ENCODE measurements around the gene POLR3B. TPM values are rescaled to one million over a fixed set of nuclear protein-coding genes. Genes with fewer than 3 reads are reported as not detected.

The POLR3B gene
- total RNA-seq, 1 experiment from 2014 or later, result 12.9 TPM

- Histone ChIP-seq H3K36me3 (ENCODE audit: low read depth) (peaks cover 2% of the 10 kb centered on the region; the same call in 1 of the 2 replicates), H3K4me2 (no peak overlapping the region), H3F3A (ENCODE audit: insufficient read depth, low read depth) (no peaks in the 10 kb centered on the region), H2AFZ (no peak overlapping the region), H3K9me3 (ENCODE audit: insufficient read depth, low read depth) (no peaks in the 10 kb centered on the region), H3K4me1 (replicated peaks; ENCODE audit: insufficient read depth) (no peaks in the 10 kb centered on the region), H3K27me3 (ENCODE audit: insufficient read depth, low read depth) (no peaks in the 10 kb centered on the region), H3K9me2 (ENCODE audit: insufficient read depth) (no peaks in the 10 kb centered on the region), H4K20me1 (ENCODE audit: insufficient read depth) (no peaks in the 10 kb centered on the region), H3K79me2 (ENCODE audit: low read depth) (no peaks in the 10 kb centered on the region), H3K4me3 (no peak overlapping the region), H3K27ac (no peak overlapping the region)
- POLR2A ChIA-PET (ENCODE audit: unreplicated experiment), result no interaction called here
- TF ChIP-seq, protein P1, sequence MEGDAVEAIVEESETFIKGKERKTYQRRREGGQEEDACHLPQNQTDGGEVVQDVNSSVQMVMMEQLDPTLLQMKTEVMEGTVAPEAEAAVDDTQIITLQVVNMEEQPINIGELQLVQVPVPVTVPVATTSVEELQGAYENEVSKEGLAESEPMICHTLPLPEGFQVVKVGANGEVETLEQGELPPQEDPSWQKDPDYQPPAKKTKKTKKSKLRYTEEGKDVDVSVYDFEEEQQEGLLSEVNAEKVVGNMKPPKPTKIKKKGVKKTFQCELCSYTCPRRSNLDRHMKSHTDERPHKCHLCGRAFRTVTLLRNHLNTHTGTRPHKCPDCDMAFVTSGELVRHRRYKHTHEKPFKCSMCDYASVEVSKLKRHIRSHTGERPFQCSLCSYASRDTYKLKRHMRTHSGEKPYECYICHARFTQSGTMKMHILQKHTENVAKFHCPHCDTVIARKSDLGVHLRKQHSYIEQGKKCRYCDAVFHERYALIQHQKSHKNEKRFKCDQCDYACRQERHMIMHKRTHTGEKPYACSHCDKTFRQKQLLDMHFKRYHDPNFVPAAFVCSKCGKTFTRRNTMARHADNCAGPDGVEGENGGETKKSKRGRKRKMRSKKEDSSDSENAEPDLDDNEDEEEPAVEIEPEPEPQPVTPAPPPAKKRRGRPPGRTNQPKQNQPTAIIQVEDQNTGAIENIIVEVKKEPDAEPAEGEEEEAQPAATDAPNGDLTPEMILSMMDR (conservative IDR thresholded peaks at IDR 0.05), result no peak
- no peak for TF ChIP-seq EZH2 (IDR thresholded peaks at IDR 0.05; ENCODE audit: low read depth)
- CTCF ChIA-PET, result no interaction called here
- no TSS peak for BruUV-seq (replicated peaks)
- intact Hi-C loops (cut with micrococcal nuclease; ENCODE audit: unreplicated experiment), result no loop called here
- no peak for DNase-seq
Measured at GRCh38 chr12:106445053-106445452, 87.5 kb downstream of the POLR3B start.

DNA sequence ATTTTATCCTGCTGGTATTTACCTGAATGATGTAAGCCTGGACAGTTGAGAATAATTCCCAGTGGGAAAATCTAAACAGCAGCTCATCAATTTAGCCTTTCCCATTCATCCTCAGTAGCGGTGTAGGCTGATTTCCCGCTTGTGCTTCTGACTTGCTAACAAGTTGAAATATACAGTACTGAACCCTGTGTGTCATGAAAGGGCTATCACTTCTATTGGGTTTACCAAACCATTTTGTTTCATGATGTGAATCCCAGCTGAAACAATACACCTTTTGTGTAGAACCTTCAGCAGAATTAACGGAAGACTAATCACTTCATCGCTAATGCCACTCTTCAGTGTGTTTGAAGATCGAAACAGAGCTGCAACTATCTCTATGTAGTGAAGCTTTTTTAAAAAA is 88.4 kb downstream of the POLR3B start:
- Histone ChIP-seq H3K79me2 (ENCODE audit: low read depth) (no peaks in the 10 kb centered on the region), H2AFZ (no peak overlapping the region), H3K27me3 (ENCODE audit: insufficient read depth, low read depth) (no peaks in the 10 kb centered on the region), H3K4me2 (no peak overlapping the region), H3K36me3 (ENCODE audit: low read depth) (peaks cover 4% of the 10 kb centered on the region; the same call in 1 of the 2 replicates), H3F3A (ENCODE audit: insufficient read depth, low read depth) (no peaks in the 10 kb centered on the region), H3K4me3 (no peak overlapping the region), H4K20me1 (ENCODE audit: insufficient read depth) (no peaks in the 10 kb centered on the region), H3K4me1 (replicated peaks; ENCODE audit: insufficient read depth) (no peaks in the 10 kb centered on the region), H3K9me2 (ENCODE audit: insufficient read depth) (no peaks in the 10 kb centered on the region), H3K9me3 (ENCODE audit: insufficient read depth, low read depth) (no peaks in the 10 kb centered on the region), H3K27ac (no peak overlapping the region)
- no peak for TF ChIP-seq EZH2 (IDR thresholded peaks at IDR 0.05; ENCODE audit: low read depth)
- TF ChIP-seq, protein P1 (conservative IDR thresholded peaks at IDR 0.05), result no peak
- ChIA-PET CTCF (interaction anchor here (0.6 kb wide), 1 partner anchor 74 kb away, joined by 3 read pairs; no protein-coding TSS in a partner anchor), POLR2A (ENCODE audit: unreplicated experiment) (no interaction called here)
- no peak for DNase-seq
- intact Hi-C loops (cut with micrococcal nuclease; ENCODE audit: unreplicated experiment), result no loop called here
- BruUV-seq (replicated peaks), result no TSS peak

- no TSS peak for BruUV-seq (replicated peaks)
- Histone ChIP-seq H3K4me3 (no peak overlapping the region), H3K79me2 (ENCODE audit: low read depth) (no peaks in the 10 kb centered on the region), H3K27ac (no peak overlapping the region), H3K4me2 (no peak overlapping the region), H3K4me1 (replicated peaks; ENCODE audit: insufficient read depth) (no peaks in the 10 kb centered on the region), H3K36me3 (ENCODE audit: low read depth) (peaks cover 4% of the 10 kb centered on the region; the same call in 1 of the 2 replicates), H3K9me3 (ENCODE audit: insufficient read depth, low read depth) (no peaks in the 10 kb centered on the region), H3K27me3 (ENCODE audit: insufficient read depth, low read depth) (no peaks in the 10 kb centered on the region), H2AFZ (no peak overlapping the region), H4K20me1 (ENCODE audit: insufficient read depth) (no peaks in the 10 kb centered on the region), H3F3A (ENCODE audit: insufficient read depth, low read depth) (no peaks in the 10 kb centered on the region), H3K9me2 (ENCODE audit: insufficient read depth) (no peaks in the 10 kb centered on the region)
- DNase-seq, result no peak
- intact Hi-C loops (cut with micrococcal nuclease; ENCODE audit: unreplicated experiment), result no loop called here
- CTCF ChIA-PET, result no interaction called here
- TF ChIP-seq, protein P1 (conservative IDR thresholded peaks at IDR 0.05), result no peak
- TF ChIP-seq EZH2 (IDR thresholded peaks at IDR 0.05; ENCODE audit: low read depth), result no peak
- POLR2A ChIA-PET (ENCODE audit: unreplicated experiment), result no interaction called here
Measured at GRCh38 chr12:106446419-106447092, 89.0 kb downstream of the POLR3B start.
